Measurements from ENCODE around the gene BCAN. TPM values are rescaled to one million over a fixed set of nuclear protein-coding genes. Genes with fewer than 3 reads are reported as not detected.

Gene BCAN
- polyA plus RNA-seq, 1 donor (not counting 4 experiments of a cell fraction or from before 2014, with no cell fraction given), result not detected

- H2AFZ ChIP-seq (ENCODE audit: control insufficient read depth, low read length), result no peak overlapping the region
Measured at GRCh38 chr1:156625436-156626078, 16.4 kb upstream of the BCAN start.

DNA sequence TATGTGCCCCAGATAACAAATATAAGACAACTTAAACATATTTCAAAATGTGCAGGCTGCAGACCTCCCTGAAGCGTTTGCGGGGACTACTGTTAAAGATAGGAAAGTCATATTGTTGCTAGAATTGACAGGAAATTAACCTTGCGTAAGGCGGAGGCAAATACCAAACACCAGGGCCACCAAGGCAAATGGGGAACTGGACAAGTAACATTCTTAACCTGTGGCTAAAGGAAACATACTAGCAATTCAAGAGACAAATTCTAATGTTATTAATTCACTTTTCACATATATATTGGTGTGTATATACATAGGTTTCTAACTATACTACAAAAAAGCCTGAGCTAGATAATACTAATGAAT is 15.9 kb upstream of the BCAN start:
- no peak for TF ChIP-seq EZH2 (IDR thresholded peaks at IDR 0.05; ENCODE audit: low read length)
- TF ChIP-seq, protein P1, sequence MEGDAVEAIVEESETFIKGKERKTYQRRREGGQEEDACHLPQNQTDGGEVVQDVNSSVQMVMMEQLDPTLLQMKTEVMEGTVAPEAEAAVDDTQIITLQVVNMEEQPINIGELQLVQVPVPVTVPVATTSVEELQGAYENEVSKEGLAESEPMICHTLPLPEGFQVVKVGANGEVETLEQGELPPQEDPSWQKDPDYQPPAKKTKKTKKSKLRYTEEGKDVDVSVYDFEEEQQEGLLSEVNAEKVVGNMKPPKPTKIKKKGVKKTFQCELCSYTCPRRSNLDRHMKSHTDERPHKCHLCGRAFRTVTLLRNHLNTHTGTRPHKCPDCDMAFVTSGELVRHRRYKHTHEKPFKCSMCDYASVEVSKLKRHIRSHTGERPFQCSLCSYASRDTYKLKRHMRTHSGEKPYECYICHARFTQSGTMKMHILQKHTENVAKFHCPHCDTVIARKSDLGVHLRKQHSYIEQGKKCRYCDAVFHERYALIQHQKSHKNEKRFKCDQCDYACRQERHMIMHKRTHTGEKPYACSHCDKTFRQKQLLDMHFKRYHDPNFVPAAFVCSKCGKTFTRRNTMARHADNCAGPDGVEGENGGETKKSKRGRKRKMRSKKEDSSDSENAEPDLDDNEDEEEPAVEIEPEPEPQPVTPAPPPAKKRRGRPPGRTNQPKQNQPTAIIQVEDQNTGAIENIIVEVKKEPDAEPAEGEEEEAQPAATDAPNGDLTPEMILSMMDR (optimal IDR thresholded peaks at IDR 0.05 in 1 of 3, IDR thresholded peaks at IDR 0.05 in 1 of 3, conservative IDR thresholded peaks at IDR 0.05 in 1 of 3; ENCODE audit: extremely low read depth in 1 of 3, insufficient read depth in 2 of 3, low read length in 3 of 3), result no peak
- Histone ChIP-seq H2AFZ (ENCODE audit: control insufficient read depth, low read length) (no peak overlapping the region), H3K4me2 (ENCODE audit: control insufficient read depth, extremely low read depth, insufficient read depth, low read depth, low read length) (no peak overlapping the region), H3K27ac (ENCODE audit: control insufficient read depth, insufficient read depth, low read length) (no peak overlapping the region), H3K4me1 (ENCODE audit: control insufficient read depth, extremely low read depth, insufficient read depth, low read length) (no peaks in the 10 kb centered on the region), H3K9me3 (ENCODE audit: control insufficient read depth, low read depth, low read length) (no peaks in the 10 kb centered on the region), H3K36me3 (ENCODE audit: control insufficient read depth in 2 of 2, extremely low read depth in 1 of 2, insufficient read depth in 2 of 2, low read length in 2 of 2) (no peaks in the 10 kb centered on the region), H3K79me2 (ENCODE audit: control insufficient read depth, insufficient read depth, low read length) (no peaks in the 10 kb centered on the region), H3K27me3 (ENCODE audit: control insufficient read depth, extremely low read depth, insufficient read depth, low read length) (peaks cover 34% of the 10 kb centered on the region), H3K4me3 (ENCODE audit: control insufficient read depth in 2 of 3, extremely low read depth in 1 of 3, insufficient read depth in 2 of 3, low read depth in 1 of 3, low read length in 3 of 3) (no peak overlapping the region), H3K9me1 (ENCODE audit: control insufficient read depth, extremely low read depth, insufficient read depth, low read length) (no peaks in the 10 kb centered on the region), H4K20me1 (ENCODE audit: control insufficient read depth, extremely low read depth, insufficient read depth, low read length) (no peaks in the 10 kb centered on the region), H3K9ac (ENCODE audit: control insufficient read depth, extremely low read depth, insufficient read depth, low read length) (no peak overlapping the region)
- DNase-seq (ENCODE audit: low read depth, low spot score) (no peak), FAIRE-seq (no peak)
- dilution Hi-C loops (cut with MboI; ENCODE audit: extremely low pct_ligation_motif_present, low sequenced_read_pairs), result no loop called here

More at GRCh38 chr1:156625436-156626078, 16.4 kb upstream of the BCAN start:
- Histone ChIP-seq H3K27ac (ENCODE audit: control insufficient read depth, insufficient read depth, low read length) (no peak overlapping the region), H3K27me3 (ENCODE audit: control insufficient read depth, extremely low read depth, insufficient read depth, low read length) (peaks cover 34% of the 10 kb centered on the region), H3K9ac (ENCODE audit: control insufficient read depth, extremely low read depth, insufficient read depth, low read length) (no peak overlapping the region), H3K9me3 (ENCODE audit: control insufficient read depth, low read depth, low read length) (no peaks in the 10 kb centered on the region), H4K20me1 (ENCODE audit: control insufficient read depth, extremely low read depth, insufficient read depth, low read length) (no peaks in the 10 kb centered on the region), H3K4me3 (ENCODE audit: control insufficient read depth in 2 of 3, extremely low read depth in 1 of 3, insufficient read depth in 2 of 3, low read depth in 1 of 3, low read length in 3 of 3) (peak overlapping the region in 1 of 3 experiments; percentile 20), H3K36me3 (ENCODE audit: control insufficient read depth in 2 of 2, extremely low read depth in 1 of 2, insufficient read depth in 2 of 2, low read length in 2 of 2) (no peaks in the 10 kb centered on the region), H3K4me2 (ENCODE audit: control insufficient read depth, extremely low read depth, insufficient read depth, low read depth, low read length) (peak overlapping the region; percentile 41), H3K79me2 (ENCODE audit: control insufficient read depth, insufficient read depth, low read length) (no peaks in the 10 kb centered on the region), H3K4me1 (ENCODE audit: control insufficient read depth, extremely low read depth, insufficient read depth, low read length) (no peaks in the 10 kb centered on the region), H3K9me1 (ENCODE audit: control insufficient read depth, extremely low read depth, insufficient read depth, low read length) (no peaks in the 10 kb centered on the region)
- peak; percentile 90 for TF ChIP-seq EZH2 (IDR thresholded peaks at IDR 0.05; ENCODE audit: low read length)
- TF ChIP-seq, protein P1 (optimal IDR thresholded peaks at IDR 0.05 in 1 of 3, IDR thresholded peaks at IDR 0.05 in 1 of 3, conservative IDR thresholded peaks at IDR 0.05 in 1 of 3; ENCODE audit: extremely low read depth in 1 of 3, insufficient read depth in 2 of 3, low read length in 3 of 3), result peak; percentile 72 to 93 (median 85)
- dilution Hi-C loops (cut with MboI; ENCODE audit: extremely low pct_ligation_motif_present, low sequenced_read_pairs), result no loop called here
- FAIRE-seq, result no peak
- no peak for DNase-seq (ENCODE audit: low read depth, low spot score)

All from keratinocyte (primary cell).